Peyer's patch (tissue), 4 donors: ENCODE results near the gene DBNL. TPM values are rescaled to one million over a fixed set of nuclear protein-coding genes. Genes with fewer than 3 reads are reported as not detected.
A peak's percentile ranks its signal among the peaks of the same experiment; 100 is the strongest.

ENCODE experiments used
- DNase-seq, 3 donors: peaks; one replicate each; pipeline ENCODE4 v3.0.0-alpha.2; 2017 to 2019
- H3K27ac ChIP-seq, 4 donors: fragments of 200-600 bp; sonication (generic); one replicate each; pipeline ENCODE4 v1.5.1; 2016 to 2019
- H3K27me3 ChIP-seq, 2 donors: fragments of 200-600 bp; sonication (generic); one replicate each; pipeline ENCODE4 v1.5.1; 2019
- H3K36me3 ChIP-seq, 3 donors: fragments of 200-600 bp; sonication (generic); one replicate each; pipeline ENCODE4 v1.5.1; 2016 to 2019
- H3K4me1 ChIP-seq, 4 donors: fragments of 200-600 bp; sonication (generic); one replicate each; pipeline ENCODE4 v1.5.1; 2016 to 2019
- H3K4me3 ChIP-seq, 4 donors: fragments of 200-600 bp; sonication (generic); 1 replicate in 3 of 4; 2 replicates in 1 of 4; pipeline ENCODE4 v1.5.1; 2016 to 2019; ENCODE audit warnings: mild to moderate bottlenecking in 1 of 4
- H3K9me3 ChIP-seq, 4 donors: fragments of 200-600 bp; sonication (generic); one replicate each; pipeline ENCODE4 v1.5.1; 2016 to 2019; ENCODE audit warnings: mild to moderate bottlenecking in 1 of 4
- CTCF ChIP-seq, 6 experiments: fragments of 450-650 bp in 4 of 6; fragments of 200-600 bp in 2 of 6; sonication (generic) in 1 of 6; IDR thresholded peaks; one replicate each; pipeline ENCODE4 v1.5.1; 2017 to 2019; ENCODE audit warnings: antibody characterized with exemption in 6 of 6, mild to moderate bottlenecking in 3 of 6, moderate library complexity in 1 of 6
- POLR2A ChIP-seq, 2 donors: fragments of 450-650 bp; IDR thresholded peaks; one replicate each; pipeline ENCODE4 v1.5.1; 2017; ENCODE audit warnings: antibody characterized with exemption in 2 of 2, mild to moderate bottlenecking in 2 of 2, moderate library complexity in 2 of 2
- total RNA-seq, 4 donors: library from RNA; depleted of rRNA; stranded (reverse); fragments of >200 nt; gene quantifications; one replicate each; pipeline ENCODE4 v1.1.0, GENCODE V29; 2016

The DBNL gene
- total RNA-seq, 4 donors from 2014 or later = 100 to 303 (median 111) TPM

GRCh38 chr7:44101966-44102845 is 57.7 kb downstream of the DBNL start:
- H3K4me1 ChIP-seq = peaks cover 0 to 5% (median 0%) of the 10 kb centered on the region in 4 donors
- no peaks in the 10 kb centered on the region for H3K36me3 ChIP-seq
- H3K27me3 ChIP-seq = peaks cover 0 to 6% of the 10 kb centered on the region in 2 donors
- H3K9me3 ChIP-seq = no peaks in the 10 kb centered on the region
- H3K4me3 ChIP-seq = no peak overlapping the region
- no peak for DNase-seq
- H3K27ac ChIP-seq = peak overlapping the region; percentile 26 to 66 (median 52)
- TF ChIP-seq CTCF (IDR thresholded peaks at IDR 0.05) = no peak
- no peak for TF ChIP-seq POLR2A (IDR thresholded peaks at IDR 0.05)

GRCh38 chr7:44102846-44103565 is 58.5 kb downstream of the DBNL start:
- H3K27me3 ChIP-seq = peaks cover 0 to 6% of the 10 kb centered on the region in 2 donors

GRCh38 chr7:44103566-44103922 is 59.0 kb downstream of the DBNL start:
- no peak for DNase-seq
- no peaks in the 10 kb centered on the region for H3K4me1 ChIP-seq
- H3K27ac ChIP-seq = peak overlapping the region; percentile 64 to 85 (median 74)
- H3K9me3 ChIP-seq = no peaks in the 10 kb centered on the region
- TF ChIP-seq POLR2A (IDR thresholded peaks at IDR 0.05) (no peak), CTCF (IDR thresholded peaks at IDR 0.05) (no peak)
- no peaks in the 10 kb centered on the region for H3K36me3 ChIP-seq
- H3K4me3 ChIP-seq = peak overlapping the region in 2 of 4 donors; percentile 53 to 60
- H3K27me3 ChIP-seq = peaks cover 0 to 6% of the 10 kb centered on the region in 2 donors

More at GRCh38 chr7:44102846-44103565, 58.5 kb downstream of the DBNL start:
- Histone ChIP-seq H3K9me3 (no peaks in the 10 kb centered on the region), H3K4me3 (no peak overlapping the region), H3K36me3 (no peaks in the 10 kb centered on the region), H3K27ac (peak overlapping the region in 3 of 4 donors; percentile 71 to 85 (median 76)), H3K4me1 (peaks cover 0 to under 1% (median 0%) of the 10 kb centered on the region in 4 donors)
- no peak for TF ChIP-seq POLR2A (IDR thresholded peaks at IDR 0.05)
- TF ChIP-seq CTCF (IDR thresholded peaks at IDR 0.05) = no peak
- DNase-seq = no peak

GRCh38 chr7:44103923-44104859 is 59.7 kb downstream of the DBNL start, which contains the start of gene AEBP1:
Gene AEBP1, plus strand, starts transcription at chr7:44104345. Its CDS starts 321 bp downstream, at chr7:44104666.
- no peaks in the 10 kb centered on the region for H3K9me3 ChIP-seq
- TF ChIP-seq POLR2A (IDR thresholded peaks at IDR 0.05) (no peak), CTCF (IDR thresholded peaks at IDR 0.05) (no peak)
- H3K27me3 ChIP-seq = peaks cover 0 to 6% of the 10 kb centered on the region in 2 donors
- peaks cover 0 to 5% (median 0%) of the 10 kb centered on the region in 3 donors for H3K36me3 ChIP-seq
- H3K4me3 ChIP-seq = peak within 1 kb of the TSS; percentile 28 to 60 (median 54)
- peak within 1 kb of the TSS; percentile 64 to 85 (median 74) for H3K27ac ChIP-seq
- DNase-seq = peak in 1 of 3 donors; percentile 41
- H3K4me1 ChIP-seq = no peaks in the 10 kb centered on the region
